NT2/D1 (cell line): Measurements from ENCODE around the gene SCYL2.
"Not testable (repeated sequence)": the region's sequence is repeated elsewhere in the genome, so short reads cannot be mapped to it uniquely, and the experiment has no call there.

Source experiments
- DNase-seq: peaks from one replicate; pipeline ENCODE4 v3.0.0-alpha.2; 2011; ENCODE audit warnings: low read depth, low spot score
- H3K27me3 ChIP-seq: 2 replicates; pipeline ENCODE4 v1.6.0; 2011; ENCODE audit warnings: mild to moderate bottlenecking; ENCODE audit not compliant: insufficient read length, insufficient read depth
- H3K36me3 ChIP-seq: 2 replicates; pipeline ENCODE4 v1.6.1; 2011; ENCODE audit warnings: mild to moderate bottlenecking, low read length, mixed read lengths; ENCODE audit not compliant: insufficient read depth, insufficient read length
- H3K4me1 ChIP-seq: 2 replicates; pipeline ENCODE4 v1.5.1; 2011; ENCODE audit not compliant: insufficient read depth, insufficient read length
- H3K4me3 ChIP-seq: 2 replicates; pipeline ENCODE4 v1.5.1; 2011; ENCODE audit warnings: low read depth; ENCODE audit not compliant: insufficient read length
- H3K9ac ChIP-seq: 2 replicates; pipeline ENCODE4 v1.6.0; 2011; ENCODE audit warnings: low read depth; ENCODE audit not compliant: insufficient read length
- H3K9me3 ChIP-seq: 2 replicates; pipeline ENCODE4 v1.5.1; 2011; ENCODE audit warnings: mild to moderate bottlenecking, low read length; ENCODE audit not compliant: insufficient read depth
- SUZ12 ChIP-seq: IDR thresholded peaks from 2 replicates; pipeline ENCODE4 v1.6.1; 2011; ENCODE audit not compliant: insufficient read length, insufficient read depth; ENCODE audit errors: extremely low read depth
- YY1 ChIP-seq: IDR thresholded peaks from 2 replicates; pipeline ENCODE4 v1.6.1; 2011; ENCODE audit not compliant: insufficient read length, insufficient read depth
- ZNF274 ChIP-seq: IDR thresholded peaks from 2 replicates; pipeline ENCODE4 v1.6.1; 2011; ENCODE audit warnings: mild to moderate bottlenecking, low read depth, low read length

Gene SCYL2

DNA sequence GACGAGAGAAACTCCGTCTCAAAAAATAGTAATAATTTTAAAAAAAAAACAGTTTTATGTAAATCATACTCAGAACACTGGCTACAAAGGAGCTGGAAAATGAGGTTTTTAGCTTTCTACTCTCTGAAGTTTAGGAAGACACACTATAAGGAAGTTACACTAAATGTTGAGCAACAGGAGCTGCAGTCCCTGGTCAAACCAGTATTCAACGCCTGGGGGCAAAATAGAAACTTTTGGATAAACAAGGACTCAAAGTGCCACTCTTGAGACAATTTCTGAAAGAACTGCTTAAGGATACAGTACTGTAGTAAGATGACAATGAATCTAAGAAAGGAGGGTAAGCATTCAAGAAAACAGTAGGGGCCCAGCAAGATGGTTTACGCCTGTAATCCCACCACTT is 37.1 kb upstream of the SCYL2 start:
- no peaks in the 10 kb centered on the region for H3K4me1 ChIP-seq
- H3K36me3 ChIP-seq = peaks cover 5% of the 10 kb centered on the region
- no peaks in the 10 kb centered on the region for H3K27me3 ChIP-seq
- TF ChIP-seq ZNF274 = no peak
- no peak for TF ChIP-seq YY1
- no peak for TF ChIP-seq SUZ12
- no peak overlapping the region for H3K9ac ChIP-seq
- DNase-seq = no peak
- no peaks in the 10 kb centered on the region for H3K9me3 ChIP-seq
- H3K4me3 ChIP-seq = no peak overlapping the region

DNA sequence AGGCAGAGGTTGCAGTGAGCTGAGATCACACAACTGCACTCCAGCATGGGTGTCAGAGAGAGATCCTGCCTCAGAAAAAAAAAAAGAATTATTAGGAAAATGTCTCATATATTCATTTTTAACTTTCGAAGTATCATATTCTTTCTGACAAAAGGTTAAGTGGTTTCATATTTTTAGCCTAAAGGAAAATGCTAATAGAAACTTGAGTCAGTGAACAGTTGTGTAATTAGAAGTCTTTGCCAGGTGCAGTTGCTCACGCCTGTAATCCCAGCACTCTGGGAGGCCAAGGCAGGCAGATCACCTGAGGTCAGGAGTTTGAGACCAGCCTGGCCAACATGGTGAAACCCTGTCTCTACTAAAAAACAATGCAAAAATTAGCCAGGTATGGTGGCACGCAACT is 35.1 kb upstream of the SCYL2 start:
- not testable (repeated sequence) for H3K9me3 ChIP-seq, H3K9ac ChIP-seq, DNase-seq, H3K4me3 ChIP-seq, H3K27me3 ChIP-seq, H3K4me1 ChIP-seq, H3K36me3 ChIP-seq

DNA sequence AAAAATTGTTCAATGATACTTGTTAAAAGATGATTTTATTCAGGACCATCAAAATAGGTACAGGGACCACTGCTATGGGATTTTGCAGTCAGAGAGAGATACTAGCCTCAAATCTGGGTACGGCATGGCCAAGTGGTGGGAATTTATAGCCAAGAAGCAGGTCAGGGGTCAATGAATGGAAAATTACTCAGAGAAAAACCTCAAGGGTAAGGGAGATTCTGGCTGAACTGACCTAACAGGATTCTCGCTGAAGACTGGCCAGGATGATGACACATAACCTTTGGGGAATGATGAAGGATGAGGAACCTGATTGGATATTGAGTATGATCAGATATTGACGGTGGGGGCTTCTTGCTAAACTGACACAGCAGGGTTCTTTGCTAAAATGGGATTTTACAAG is 32.8 kb upstream of the SCYL2 start:
- no peak for TF ChIP-seq ZNF274
- TF ChIP-seq SUZ12 = no peak
- no peak for TF ChIP-seq YY1
- no peaks in the 10 kb centered on the region for H3K4me1 ChIP-seq
- H3K36me3 ChIP-seq = no peaks in the 10 kb centered on the region
- no peak overlapping the region for H3K4me3 ChIP-seq
- no peak for DNase-seq
- H3K27me3 ChIP-seq = no peaks in the 10 kb centered on the region
- no peak overlapping the region for H3K9ac ChIP-seq
- H3K9me3 ChIP-seq = no peaks in the 10 kb centered on the region

DNA sequence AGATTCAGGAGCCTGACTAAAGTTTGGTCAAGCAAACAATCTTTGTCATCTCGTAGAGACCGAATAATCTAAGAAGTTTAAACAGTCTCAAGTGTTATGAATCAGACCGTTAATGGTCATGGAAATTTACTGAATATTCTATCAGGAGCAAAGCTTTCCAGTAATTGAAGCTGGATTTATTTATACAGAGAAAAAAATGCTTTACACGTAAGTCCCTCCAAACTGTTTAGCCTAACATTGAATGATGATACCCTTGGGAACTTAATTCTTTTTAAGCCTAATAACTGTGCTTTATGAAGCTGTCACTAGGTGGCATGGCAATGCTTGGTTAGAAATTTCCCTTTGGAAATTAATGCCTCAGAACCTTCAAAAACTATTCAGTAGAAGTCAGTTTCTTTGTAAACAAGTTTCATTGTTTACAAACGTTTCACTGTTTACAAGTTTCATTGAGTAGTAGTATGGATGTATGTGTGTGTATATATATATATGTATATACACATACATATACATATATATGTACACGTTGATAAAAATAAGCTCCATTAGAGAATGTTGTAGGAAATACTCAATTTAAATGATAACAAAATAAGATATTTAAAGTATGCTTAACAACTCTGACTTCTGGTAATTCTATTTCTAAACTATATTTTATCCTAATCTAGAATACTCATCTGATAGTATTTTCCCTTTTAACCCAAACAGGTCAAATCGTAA is 32.2 kb upstream of the SCYL2 start:
- no peak overlapping the region for H3K9ac ChIP-seq
- H3K4me3 ChIP-seq = no peak overlapping the region
- no peaks in the 10 kb centered on the region for H3K27me3 ChIP-seq
- peak; percentile 8 for DNase-seq
- TF ChIP-seq SUZ12 (no peak), ZNF274 (no peak), YY1 (no peak)
- no peaks in the 10 kb centered on the region for H3K9me3 ChIP-seq
- no peaks in the 10 kb centered on the region for H3K4me1 ChIP-seq
- no peaks in the 10 kb centered on the region for H3K36me3 ChIP-seq

DNA sequence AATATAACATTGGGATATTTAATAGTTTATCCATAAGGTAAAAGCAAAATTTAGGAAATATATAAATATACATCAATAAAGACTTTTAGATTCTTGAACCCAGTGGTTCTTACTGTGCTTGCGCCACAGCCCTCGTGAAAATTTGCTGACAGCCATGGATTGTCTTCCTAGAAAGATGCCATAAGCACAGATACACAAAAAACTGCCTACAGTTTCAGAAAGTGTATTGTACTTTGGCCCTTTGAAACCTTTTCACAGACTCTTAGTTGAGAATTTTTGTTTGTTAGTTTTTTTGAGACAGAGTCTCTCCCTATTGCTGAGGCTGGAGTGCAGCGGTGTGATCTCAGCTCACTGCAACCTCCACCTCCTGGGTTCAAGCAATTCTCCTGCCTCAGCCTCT is 28.2 kb upstream of the SCYL2 start:
- no peak for TF ChIP-seq SUZ12
- TF ChIP-seq ZNF274 = no peak
- TF ChIP-seq YY1 = no peak

DNA sequence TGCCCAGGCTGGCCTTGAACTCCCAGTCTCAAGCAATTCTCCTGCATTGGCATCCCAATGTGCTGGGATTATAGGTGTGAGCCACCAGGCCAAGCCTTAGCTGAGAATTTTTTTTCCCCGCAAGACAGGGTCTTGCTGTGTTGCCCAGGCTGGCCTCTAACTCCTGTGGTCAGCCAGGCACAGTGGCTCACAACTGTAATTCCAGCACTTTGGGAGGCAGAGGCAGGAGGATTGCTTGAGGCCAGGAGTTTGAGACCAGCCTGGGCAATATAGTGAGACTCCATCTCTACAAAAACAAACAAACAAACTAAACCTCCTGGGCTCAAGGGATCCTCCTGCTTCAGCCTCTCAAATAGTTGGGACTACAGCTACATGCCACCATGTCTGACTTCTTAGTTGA is 27.4 kb upstream of the SCYL2 start:
- Histone ChIP-seq H3K9ac (no peak overlapping the region), H3K36me3 (no peaks in the 10 kb centered on the region), H3K27me3 (no peaks in the 10 kb centered on the region), H3K9me3 (no peaks in the 10 kb centered on the region), H3K4me1 (no peaks in the 10 kb centered on the region), H3K4me3 (no peak overlapping the region)
- DNase-seq = no peak
- TF ChIP-seq YY1 (no peak), SUZ12 (no peak), ZNF274 (no peak)

More for the DNA sequence above, 28.2 kb upstream of the SCYL2 start:
- H3K27me3 ChIP-seq = no peaks in the 10 kb centered on the region
- H3K9ac ChIP-seq = no peak overlapping the region
- no peaks in the 10 kb centered on the region for H3K4me1 ChIP-seq
- no peaks in the 10 kb centered on the region for H3K9me3 ChIP-seq
- H3K36me3 ChIP-seq = no peaks in the 10 kb centered on the region
- H3K4me3 ChIP-seq = no peak overlapping the region
- DNase-seq = no peak

DNA sequence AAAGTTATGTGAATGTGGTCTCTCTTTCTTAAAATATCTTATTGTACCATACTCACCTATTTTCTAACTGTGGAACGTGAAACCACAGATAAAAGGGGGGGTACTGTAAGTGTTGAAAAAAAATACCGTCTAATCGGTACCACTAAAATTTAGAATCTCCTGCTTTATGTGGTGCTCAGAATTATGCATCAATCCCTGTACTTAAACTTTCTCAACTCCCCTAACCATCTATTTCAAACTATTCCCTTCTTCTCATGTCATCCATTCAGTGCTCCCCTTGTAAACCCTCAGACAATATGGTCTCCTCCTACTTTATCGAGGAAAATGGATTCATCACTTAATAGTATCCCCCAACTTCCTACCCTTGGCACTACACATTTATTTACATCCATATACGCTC is 23.8 kb upstream of the SCYL2 start:
- H3K27me3 ChIP-seq = no peaks in the 10 kb centered on the region
- H3K4me1 ChIP-seq = no peaks in the 10 kb centered on the region
- no peak for TF ChIP-seq ZNF274
- no peak for TF ChIP-seq YY1
- TF ChIP-seq SUZ12 = no peak
- no peak for DNase-seq
- H3K9ac ChIP-seq = no peak overlapping the region
- no peaks in the 10 kb centered on the region for H3K9me3 ChIP-seq
- H3K36me3 ChIP-seq = no peaks in the 10 kb centered on the region
- no peak overlapping the region for H3K4me3 ChIP-seq

DNA sequence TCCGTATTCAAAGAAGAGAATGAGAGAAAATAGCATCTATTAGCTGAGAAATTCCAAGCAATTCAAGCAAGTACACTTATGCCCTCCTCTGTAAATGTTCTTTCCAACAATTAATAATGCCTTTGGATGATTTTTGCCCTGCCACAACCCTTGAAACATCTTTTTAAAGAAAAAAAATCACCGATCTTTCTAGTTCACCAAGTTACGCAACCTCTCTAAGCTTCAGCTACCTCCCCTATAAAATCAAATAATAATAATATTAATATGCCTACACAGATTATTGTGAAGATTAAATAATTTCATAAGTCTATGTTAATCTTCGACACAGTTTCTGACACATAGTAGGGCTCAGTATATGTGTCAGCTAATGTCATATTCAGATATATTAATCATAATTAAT is 19.2 kb upstream of the SCYL2 start:
- no peaks in the 10 kb centered on the region for H3K27me3 ChIP-seq
- TF ChIP-seq SUZ12 (no peak), ZNF274 (no peak), YY1 (no peak)
- H3K4me3 ChIP-seq = no peak overlapping the region
- no peak for DNase-seq
- H3K9me3 ChIP-seq = no peaks in the 10 kb centered on the region
- H3K9ac ChIP-seq = no peak overlapping the region
- H3K4me1 ChIP-seq = no peaks in the 10 kb centered on the region
- H3K36me3 ChIP-seq = no peaks in the 10 kb centered on the region
